Measurements from ENCODE around the gene RASAL2. TPM values are rescaled to one million over a fixed set of nuclear protein-coding genes. Genes with fewer than 3 reads are reported as not detected.

Gene RASAL2
- total and polyA plus RNA-seq, 4 experiments from 2014 or later = 0.28 to 0.32 TPM; not detected in 2

GRCh38 chr1:178487070-178487615 is 393.2 kb downstream of the RASAL2 start:
- Mint-ChIP-seq H3K4me1 (no peaks in the 10 kb centered on the region), H3K36me3 (no peaks in the 10 kb centered on the region)

GRCh38 chr1:178488393-178488792 is 394.5 kb downstream of the RASAL2 start:
- DNase-seq = no peak
- H3K9me3 Mint-ChIP-seq = no peaks in the 10 kb centered on the region
- no peaks in the 10 kb centered on the region for H3K36me3 Mint-ChIP-seq
- H3K27me3 Mint-ChIP-seq = peaks cover 8 to 12% of the 10 kb centered on the region in 2 donors
- Histone ChIP-seq H3K4me3 (ENCODE audit: low read length in 2 of 2) (no peak overlapping the region), H3K4me1 (ENCODE audit: insufficient read depth, low read length) (no peaks in the 10 kb centered on the region), H3K9me3 (ENCODE audit: control insufficient read depth in 1 of 2, low read length in 2 of 2) (no peaks in the 10 kb centered on the region), H3K27ac (ENCODE audit: low read depth, low read length) (no peak overlapping the region), H3K27me3 (ENCODE audit: insufficient read depth, low read length) (peaks cover 5% of the 10 kb centered on the region), H3K36me3 (ENCODE audit: insufficient read depth, low read length) (no peaks in the 10 kb centered on the region)
- ChIA-PET CTCF (ENCODE audit: partially characterized antibody) (no interaction called here), POLR2A (ENCODE audit: partially characterized antibody) (no interaction called here)
- H3K4me1 Mint-ChIP-seq = no peaks in the 10 kb centered on the region
- no peak overlapping the region for H3K27ac Mint-ChIP-seq
- no peak overlapping the region for H3K4me3 Mint-ChIP-seq
- intact Hi-C loops (cut with micrococcal nuclease) = no loop called here

More at GRCh38 chr1:178487070-178487615, 393.2 kb downstream of the RASAL2 start:
- POLR2A ChIA-PET (ENCODE audit: partially characterized antibody) = no interaction called here
- Mint-ChIP-seq H3K27me3 (peaks cover 7 to 12% of the 10 kb centered on the region in 2 donors), H3K4me3 (no peak overlapping the region), H3K9me3 (no peaks in the 10 kb centered on the region), H3K27ac (no peak overlapping the region)
- Histone ChIP-seq H3K27me3 (ENCODE audit: insufficient read depth, low read length) (peaks cover 5% of the 10 kb centered on the region), H3K4me3 (ENCODE audit: low read length in 2 of 2) (no peak overlapping the region), H3K9me3 (ENCODE audit: control insufficient read depth in 1 of 2, low read length in 2 of 2) (no peaks in the 10 kb centered on the region), H3K36me3 (ENCODE audit: insufficient read depth, low read length) (no peaks in the 10 kb centered on the region), H3K27ac (ENCODE audit: low read depth, low read length) (no peak overlapping the region), H3K4me1 (ENCODE audit: insufficient read depth, low read length) (no peaks in the 10 kb centered on the region)
- intact Hi-C loops (cut with micrococcal nuclease) = no loop called here
- CTCF ChIA-PET (ENCODE audit: partially characterized antibody) = no interaction called here
- no peak for DNase-seq

GRCh38 chr1:178489399-178489798 is 395.5 kb downstream of the RASAL2 start:
- no peaks in the 10 kb centered on the region for H3K4me1 Mint-ChIP-seq
- ChIA-PET CTCF (ENCODE audit: partially characterized antibody) (interaction anchor here (1.3 kb wide), 1 partner anchor 14 kb away, joined by 3 read pairs; no protein-coding TSS in a partner anchor), POLR2A (ENCODE audit: partially characterized antibody) (no interaction called here)
- no peaks in the 10 kb centered on the region for H3K9me3 Mint-ChIP-seq
- no peak overlapping the region for H3K4me3 Mint-ChIP-seq
- Histone ChIP-seq H3K4me3 (ENCODE audit: low read length in 2 of 2) (no peak overlapping the region), H3K9me3 (ENCODE audit: control insufficient read depth in 1 of 2, low read length in 2 of 2) (no peaks in the 10 kb centered on the region), H3K27me3 (ENCODE audit: insufficient read depth, low read length) (peaks cover 5% of the 10 kb centered on the region), H3K36me3 (ENCODE audit: insufficient read depth, low read length) (no peaks in the 10 kb centered on the region), H3K4me1 (ENCODE audit: insufficient read depth, low read length) (no peaks in the 10 kb centered on the region), H3K27ac (ENCODE audit: low read depth, low read length) (no peak overlapping the region)
- no peak for DNase-seq
- H3K36me3 Mint-ChIP-seq = no peaks in the 10 kb centered on the region
- intact Hi-C loops (cut with micrococcal nuclease) = no loop called here
- H3K27ac Mint-ChIP-seq = no peak overlapping the region
- peaks cover 6 to 12% of the 10 kb centered on the region in 2 donors for H3K27me3 Mint-ChIP-seq

- Histone ChIP-seq H3K9me3 (ENCODE audit: control insufficient read depth in 1 of 2, low read length in 2 of 2) (no peaks in the 10 kb centered on the region), H3K4me1 (ENCODE audit: insufficient read depth, low read length) (no peaks in the 10 kb centered on the region), H3K36me3 (ENCODE audit: insufficient read depth, low read length) (no peaks in the 10 kb centered on the region), H3K27me3 (ENCODE audit: insufficient read depth, low read length) (peaks cover 5% of the 10 kb centered on the region), H3K27ac (ENCODE audit: low read depth, low read length) (no peak overlapping the region), H3K4me3 (ENCODE audit: low read length in 2 of 2) (no peak overlapping the region)
- no peaks in the 10 kb centered on the region for H3K4me1 Mint-ChIP-seq
- DNase-seq = no peak
- intact Hi-C loops (cut with micrococcal nuclease) = no loop called here
- peaks cover 8 to 12% of the 10 kb centered on the region in 2 donors for H3K27me3 Mint-ChIP-seq
- no peaks in the 10 kb centered on the region for H3K9me3 Mint-ChIP-seq
- no peak overlapping the region for H3K4me3 Mint-ChIP-seq
- H3K27ac Mint-ChIP-seq = no peak overlapping the region
- H3K36me3 Mint-ChIP-seq = no peaks in the 10 kb centered on the region
- ChIA-PET POLR2A (ENCODE audit: partially characterized antibody) (no interaction called here), CTCF (ENCODE audit: partially characterized antibody) (interaction anchor here (1.3 kb wide), 1 partner anchor 15 kb away, joined by 3 read pairs; no protein-coding TSS in a partner anchor)
These were observed 396.2 kb downstream of the RASAL2 start for GRCh38 chr1:178490136-178490535.

GRCh38 chr1:178490967-178491366 is 397.1 kb downstream of the RASAL2 start:
- POLR2A ChIA-PET (ENCODE audit: partially characterized antibody) = no interaction called here
- Mint-ChIP-seq H3K4me1 (no peaks in the 10 kb centered on the region), H3K27ac (no peak overlapping the region), H3K9me3 (no peaks in the 10 kb centered on the region), H3K27me3 (peaks cover 9 to 12% of the 10 kb centered on the region in 2 donors), H3K4me3 (no peak overlapping the region), H3K36me3 (no peaks in the 10 kb centered on the region)
- H3K27ac ChIP-seq (ENCODE audit: low read depth, low read length) = no peak overlapping the region
- H3K36me3 ChIP-seq (ENCODE audit: insufficient read depth, low read length) = no peaks in the 10 kb centered on the region
- intact Hi-C loops (cut with micrococcal nuclease) = no loop called here
- peaks cover 5% of the 10 kb centered on the region for H3K27me3 ChIP-seq (ENCODE audit: insufficient read depth, low read length)
- H3K9me3 ChIP-seq (ENCODE audit: control insufficient read depth in 1 of 2, low read length in 2 of 2) = no peaks in the 10 kb centered on the region
- no peak overlapping the region for H3K4me3 ChIP-seq (ENCODE audit: low read length in 2 of 2)
- CTCF ChIA-PET (ENCODE audit: partially characterized antibody) = interaction anchor here (1.0 kb wide), 1 partner anchor 10 kb away, joined by 3 read pairs; no protein-coding TSS in a partner anchor
- DNase-seq = no peak
- H3K4me1 ChIP-seq (ENCODE audit: insufficient read depth, low read length) = no peaks in the 10 kb centered on the region

GRCh38 chr1:178491721-178492120 is 397.8 kb downstream of the RASAL2 start:
- Mint-ChIP-seq H3K9me3 (no peaks in the 10 kb centered on the region), H3K27me3 (peaks cover 9 to 12% of the 10 kb centered on the region in 2 donors), H3K27ac (no peak overlapping the region), H3K4me3 (no peak overlapping the region), H3K4me1 (no peaks in the 10 kb centered on the region), H3K36me3 (no peaks in the 10 kb centered on the region)
- Histone ChIP-seq H3K4me3 (ENCODE audit: low read length in 2 of 2) (no peak overlapping the region), H3K4me1 (ENCODE audit: insufficient read depth, low read length) (no peaks in the 10 kb centered on the region), H3K27ac (ENCODE audit: low read depth, low read length) (no peak overlapping the region), H3K36me3 (ENCODE audit: insufficient read depth, low read length) (no peaks in the 10 kb centered on the region), H3K27me3 (ENCODE audit: insufficient read depth, low read length) (peaks cover 5% of the 10 kb centered on the region), H3K9me3 (ENCODE audit: control insufficient read depth in 1 of 2, low read length in 2 of 2) (no peaks in the 10 kb centered on the region)
- POLR2A ChIA-PET (ENCODE audit: partially characterized antibody) = no interaction called here
- CTCF ChIA-PET (ENCODE audit: partially characterized antibody) = interaction anchor here (1.0 kb wide), 1 partner anchor 9 kb away, joined by 3 read pairs; no protein-coding TSS in a partner anchor
- no peak for DNase-seq
- intact Hi-C loops (cut with micrococcal nuclease) = no loop called here

GRCh38 chr1:178492341-178492740 is 398.4 kb downstream of the RASAL2 start:
- H3K27me3 Mint-ChIP-seq = peaks cover 9 to 11% of the 10 kb centered on the region in 2 donors
- no peak overlapping the region for H3K27ac Mint-ChIP-seq
- ChIA-PET CTCF (ENCODE audit: partially characterized antibody) (no interaction called here), POLR2A (ENCODE audit: partially characterized antibody) (no interaction called here)
- Histone ChIP-seq H3K4me1 (ENCODE audit: insufficient read depth, low read length) (no peaks in the 10 kb centered on the region), H3K4me3 (ENCODE audit: low read length in 2 of 2) (no peak overlapping the region), H3K27me3 (ENCODE audit: insufficient read depth, low read length) (peaks cover 5% of the 10 kb centered on the region), H3K27ac (ENCODE audit: low read depth, low read length) (no peak overlapping the region), H3K9me3 (ENCODE audit: control insufficient read depth in 1 of 2, low read length in 2 of 2) (no peaks in the 10 kb centered on the region), H3K36me3 (ENCODE audit: insufficient read depth, low read length) (no peaks in the 10 kb centered on the region)
- DNase-seq = no peak
- H3K4me1 Mint-ChIP-seq = no peaks in the 10 kb centered on the region
- intact Hi-C loops (cut with micrococcal nuclease) = no loop called here
- no peaks in the 10 kb centered on the region for H3K36me3 Mint-ChIP-seq
- H3K4me3 Mint-ChIP-seq = no peak overlapping the region
- H3K9me3 Mint-ChIP-seq = no peaks in the 10 kb centered on the region
